ENCODE results near the gene NEK9. TPM values are rescaled to one million over a fixed set of nuclear protein-coding genes. Genes with fewer than 3 reads are reported as not detected.

The NEK9 gene
- total and polyA plus RNA-seq, 9 of the 15 experiments (the other 6 are each of a cell fraction or from before 2014, with no cell fraction given), result 2.8 to 39.6 (median 19.8) TPM

- TF ChIP-seq CBX2 (IDR thresholded peaks at IDR 0.05; ENCODE audit: insufficient read depth, low read length, poor library complexity, severe bottlenecking) (no peak), TRIM24 (IDR thresholded peaks at IDR 0.05) (0 out of 4 replicates have a peak, but pooled peaks have one; percentile 5 to 10), TAF7 (tag; IDR thresholded peaks at IDR 0.05) (no peak), ZNF589 (CRISPR knock-in tag; IDR thresholded peaks at IDR 0.05; ENCODE audit: low read depth) (peak; percentile 51; the same call in 1 of the 2 replicates), ERF (CRISPR knock-in tag; IDR thresholded peaks at IDR 0.05) (no peak), FOXK2 (conservative IDR thresholded peaks at IDR 0.05 in 1 of 2, IDR thresholded peaks at IDR 0.05 in 1 of 2; ENCODE audit: low read depth in 2 of 2) (no peak), MCM3 (IDR thresholded peaks at IDR 0.05) (no peak), MAFF (IDR thresholded peaks at IDR 0.05; ENCODE audit: low read length) (peak; percentile 78), TCF7L2 (IDR thresholded peaks at IDR 0.05; ENCODE audit: low read depth, low read length) (no peak), ZBTB9 (CRISPR knock-in tag; IDR thresholded peaks at IDR 0.05) (no peak), LEF1 (IDR thresholded peaks at IDR 0.05) (no peak), FOSL1 (tag; conservative IDR thresholded peaks at IDR 0.05) (peak; percentile 64), CHD7 (IDR thresholded peaks at IDR 0.05; ENCODE audit: low read depth, low read length) (no peak), ATF1 (CRISPR knock-in tag; IDR thresholded peaks at IDR 0.05) (no peak), ATF1 (tag; IDR thresholded peaks at IDR 0.05) (no peak), STAT5B (CRISPR knock-in tag; IDR thresholded peaks at IDR 0.05) (no peak), MAFK (IDR thresholded peaks at IDR 0.05; ENCODE audit: low read length) (peak; percentile 59; the same call in 1 of the 2 replicates)
Observed at GRCh38 chr14:75068294-75069120, 58.3 kb downstream of the NEK9 start (continued).
